Measurements from ENCODE around the gene DYNLRB1.

DYNLRB1 gene

GRCh38 chr20:34559311-34560140, 43.3 kb downstream of the DYNLRB1 start:
- no peak for DNase-seq

- peak; percentile 52 for DNase-seq
Measured at GRCh38 chr20:34560141-34560523, 43.9 kb downstream of the DYNLRB1 start.

- DNase-seq = no peak
Measured at GRCh38 chr20:34560614-34561013, 44.4 kb downstream of the DYNLRB1 start.

GRCh38 chr20:34561661-34562060, 45.4 kb downstream of the DYNLRB1 start:
- DNase-seq = no peak

- DNase-seq = no peak
Measured at GRCh38 chr20:34562641-34563040, 46.4 kb downstream of the DYNLRB1 start.

- DNase-seq = no peak
Measured at GRCh38 chr20:34564833-34565232, 48.6 kb downstream of the DYNLRB1 start.

GRCh38 chr20:34566978-34567891, 51.0 kb downstream of the DYNLRB1 start:
- DNase-seq = no peak

GRCh38 chr20:34567892-34568865, 52.0 kb downstream of the DYNLRB1 start:
- no peak for DNase-seq

- no peak for DNase-seq
Measured at GRCh38 chr20:34569598-34569997, 53.4 kb downstream of the DYNLRB1 start.

- DNase-seq = no peak
Measured at GRCh38 chr20:34570859-34571306, 54.7 kb downstream of the DYNLRB1 start.

GRCh38 chr20:34571753-34572152, 55.5 kb downstream of the DYNLRB1 start:
- DNase-seq = no peak

- no peak for DNase-seq
Measured at GRCh38 chr20:34573541-34574300, 57.5 kb downstream of the DYNLRB1 start.

GRCh38 chr20:34574426-34574825, 58.2 kb downstream of the DYNLRB1 start:
- no peak for DNase-seq

- no peak for DNase-seq
Measured at GRCh38 chr20:34574861-34575260, 58.6 kb downstream of the DYNLRB1 start.

GRCh38 chr20:34575271-34575670, 59.0 kb downstream of the DYNLRB1 start:
- no peak for DNase-seq

- DNase-seq = no peak
Measured at GRCh38 chr20:34575756-34576155, 59.5 kb downstream of the DYNLRB1 start.

- DNase-seq = no peak
Measured at GRCh38 chr20:34577061-34577460, 60.8 kb downstream of the DYNLRB1 start.

GRCh38 chr20:34578025-34578424, 61.8 kb downstream of the DYNLRB1 start:
- no peak for DNase-seq

- DNase-seq = peak; percentile 14
Measured at GRCh38 chr20:34578521-34578920, 62.3 kb downstream of the DYNLRB1 start.

GRCh38 chr20:34579191-34579978, 63.2 kb downstream of the DYNLRB1 start:
- peak; percentile 88 for DNase-seq

Data from midbrain (tissue), 1 donor.